ENCODE data around the gene LRFN5. TPM values are rescaled to one million over a fixed set of nuclear protein-coding genes. Genes with fewer than 3 reads are reported as not detected.
"Not testable (repeated sequence)": the region's sequence is repeated elsewhere in the genome, so short reads cannot be mapped to it uniquely, and the experiment has no call there.

LRFN5 gene
- total and polyA plus RNA-seq, 5 donors from 2014 or later: not detected

GRCh38 chr14:41878321-41878720, 271.6 kb downstream of the LRFN5 start:
- no peak for DNase-seq
- peaks cover 2 to 18% (median 8%) of the 10 kb centered on the region in 7 donors for H3K9me3 Mint-ChIP-seq
- Histone ChIP-seq H3K4me1 (ENCODE audit: control insufficient read depth, insufficient read depth, low read length, poor library complexity, severe bottlenecking) (no peaks in the 10 kb centered on the region), H3K4me3 (ENCODE audit: low read depth, low read length) (no peak overlapping the region), H3K36me3 (ENCODE audit: control insufficient read depth, insufficient read depth, low read length) (no peaks in the 10 kb centered on the region), H3K27ac (ENCODE audit: insufficient read depth, low read length, poor library complexity, severe bottlenecking) (no peak overlapping the region), H3K27me3 (ENCODE audit: control insufficient read depth, insufficient read depth, low read length) (no peaks in the 10 kb centered on the region), H3K9me3 (ENCODE audit: control insufficient read depth in 2 of 2, low read length in 2 of 2) (no peaks in the 10 kb centered on the region)
- H3K27me3 Mint-ChIP-seq: no peaks in the 10 kb centered on the region
- H3K4me1 Mint-ChIP-seq: no peaks in the 10 kb centered on the region
- H3K4me3 Mint-ChIP-seq: no peak overlapping the region
- H3K36me3 Mint-ChIP-seq: no peaks in the 10 kb centered on the region
- no peak for ATAC-seq (ENCODE audit: low read depth in 2 of 2)
- no peak overlapping the region for H3K27ac Mint-ChIP-seq

GRCh38 chr14:41891624-41892023, 284.9 kb downstream of the LRFN5 start:
- no peaks in the 10 kb centered on the region for H3K4me1 Mint-ChIP-seq
- H3K4me3 Mint-ChIP-seq: no peak overlapping the region
- no peak overlapping the region for H3K4me3 ChIP-seq (ENCODE audit: low read depth, low read length)
- ATAC-seq (ENCODE audit: low read depth in 2 of 2): no peak
- H3K9me3 Mint-ChIP-seq: peaks cover 0 to 3% (median 2%) of the 10 kb centered on the region in 7 donors
- no peak overlapping the region for H3K27ac Mint-ChIP-seq
- no peaks in the 10 kb centered on the region for H3K27me3 Mint-ChIP-seq
- H3K27ac ChIP-seq (ENCODE audit: insufficient read depth, low read length, poor library complexity, severe bottlenecking): no peak overlapping the region
- no peak for DNase-seq
- peaks cover 0 to 2% of the 10 kb centered on the region in 2 experiments for H3K9me3 ChIP-seq (ENCODE audit: control insufficient read depth in 2 of 2, low read length in 2 of 2)
- H3K36me3 ChIP-seq (ENCODE audit: control insufficient read depth, insufficient read depth, low read length): no peaks in the 10 kb centered on the region
- no peaks in the 10 kb centered on the region for H3K4me1 ChIP-seq (ENCODE audit: control insufficient read depth, insufficient read depth, low read length, poor library complexity, severe bottlenecking)
- H3K27me3 ChIP-seq (ENCODE audit: control insufficient read depth, insufficient read depth, low read length): no peaks in the 10 kb centered on the region
- H3K36me3 Mint-ChIP-seq: no peaks in the 10 kb centered on the region

- Mint-ChIP-seq H3K27me3 (no peaks in the 10 kb centered on the region), H3K36me3 (no peaks in the 10 kb centered on the region), H3K9me3 (peaks cover 0 to 5% (median 0%) of the 10 kb centered on the region in 7 donors), H3K27ac (no peak overlapping the region), H3K4me3 (no peak overlapping the region), H3K4me1 (no peaks in the 10 kb centered on the region)
- no peaks in the 10 kb centered on the region for H3K36me3 ChIP-seq (ENCODE audit: control insufficient read depth, insufficient read depth, low read length)
- DNase-seq: no peak
- no peaks in the 10 kb centered on the region for H3K27me3 ChIP-seq (ENCODE audit: control insufficient read depth, insufficient read depth, low read length)
- H3K9me3 ChIP-seq (ENCODE audit: control insufficient read depth in 2 of 2, low read length in 2 of 2): no peaks in the 10 kb centered on the region
- no peak overlapping the region for H3K4me3 ChIP-seq (ENCODE audit: low read depth, low read length)
- no peak for ATAC-seq (ENCODE audit: low read depth in 2 of 2)
- no peaks in the 10 kb centered on the region for H3K4me1 ChIP-seq (ENCODE audit: control insufficient read depth, insufficient read depth, low read length, poor library complexity, severe bottlenecking)
- H3K27ac ChIP-seq (ENCODE audit: insufficient read depth, low read length, poor library complexity, severe bottlenecking): no peak overlapping the region
These were observed 292.7 kb downstream of the LRFN5 start for GRCh38 chr14:41899416-41899815.

GRCh38 chr14:41900644-41901043, 294.0 kb downstream of the LRFN5 start:
- no peaks in the 10 kb centered on the region for H3K4me1 ChIP-seq (ENCODE audit: control insufficient read depth, insufficient read depth, low read length, poor library complexity, severe bottlenecking)
- Mint-ChIP-seq H3K9me3 (peaks cover 0 to 8% (median 0%) of the 10 kb centered on the region in 7 donors), H3K4me1 (no peaks in the 10 kb centered on the region), H3K27me3 (no peaks in the 10 kb centered on the region), H3K4me3 (no peak overlapping the region), H3K36me3 (no peaks in the 10 kb centered on the region), H3K27ac (no peak overlapping the region)
- H3K9me3 ChIP-seq (ENCODE audit: control insufficient read depth in 2 of 2, low read length in 2 of 2): no peaks in the 10 kb centered on the region
- no peak for DNase-seq
- H3K36me3 ChIP-seq (ENCODE audit: control insufficient read depth, insufficient read depth, low read length): no peaks in the 10 kb centered on the region
- ATAC-seq (ENCODE audit: low read depth in 2 of 2): no peak
- H3K27me3 ChIP-seq (ENCODE audit: control insufficient read depth, insufficient read depth, low read length): no peaks in the 10 kb centered on the region
- no peak overlapping the region for H3K27ac ChIP-seq (ENCODE audit: insufficient read depth, low read length, poor library complexity, severe bottlenecking)
- H3K4me3 ChIP-seq (ENCODE audit: low read depth, low read length): no peak overlapping the region

- H3K36me3 ChIP-seq (ENCODE audit: control insufficient read depth, insufficient read depth, low read length): no peaks in the 10 kb centered on the region
These were observed 294.4 kb downstream of the LRFN5 start for GRCh38 chr14:41901089-41901488.

GRCh38 chr14:41905394-41905964, 298.8 kb downstream of the LRFN5 start:
- no peaks in the 10 kb centered on the region for H3K36me3 Mint-ChIP-seq
- no peak overlapping the region for H3K27ac ChIP-seq (ENCODE audit: insufficient read depth, low read length, poor library complexity, severe bottlenecking)
- peaks cover 0 to 11% (median 3%) of the 10 kb centered on the region in 7 donors for H3K9me3 Mint-ChIP-seq
- H3K36me3 ChIP-seq (ENCODE audit: control insufficient read depth, insufficient read depth, low read length): no peaks in the 10 kb centered on the region
- no peak overlapping the region for H3K27ac Mint-ChIP-seq
- no peaks in the 10 kb centered on the region for H3K4me1 ChIP-seq (ENCODE audit: control insufficient read depth, insufficient read depth, low read length, poor library complexity, severe bottlenecking)
- no peak overlapping the region for H3K4me3 ChIP-seq (ENCODE audit: low read depth, low read length)
- H3K9me3 ChIP-seq (ENCODE audit: control insufficient read depth in 2 of 2, low read length in 2 of 2): no peaks in the 10 kb centered on the region
- no peaks in the 10 kb centered on the region for H3K4me1 Mint-ChIP-seq
- H3K27me3 ChIP-seq (ENCODE audit: control insufficient read depth, insufficient read depth, low read length): no peaks in the 10 kb centered on the region
- ATAC-seq (ENCODE audit: low read depth in 2 of 2) (no peak), DNase-seq (no peak)
- no peaks in the 10 kb centered on the region for H3K27me3 Mint-ChIP-seq
- H3K4me3 Mint-ChIP-seq: no peak overlapping the region

More at GRCh38 chr14:41901089-41901488, 294.4 kb downstream of the LRFN5 start:
- no peak overlapping the region for H3K4me3 Mint-ChIP-seq
- DNase-seq (no peak), ATAC-seq (ENCODE audit: low read depth in 2 of 2) (no peak)
- peaks cover 0 to 9% (median 0%) of the 10 kb centered on the region in 7 donors for H3K9me3 Mint-ChIP-seq
- H3K4me1 Mint-ChIP-seq: no peaks in the 10 kb centered on the region
- Histone ChIP-seq H3K4me3 (ENCODE audit: low read depth, low read length) (no peak overlapping the region), H3K27me3 (ENCODE audit: control insufficient read depth, insufficient read depth, low read length) (no peaks in the 10 kb centered on the region), H3K9me3 (ENCODE audit: control insufficient read depth in 2 of 2, low read length in 2 of 2) (no peaks in the 10 kb centered on the region), H3K27ac (ENCODE audit: insufficient read depth, low read length, poor library complexity, severe bottlenecking) (no peak overlapping the region), H3K4me1 (ENCODE audit: control insufficient read depth, insufficient read depth, low read length, poor library complexity, severe bottlenecking) (no peaks in the 10 kb centered on the region)
- no peaks in the 10 kb centered on the region for H3K27me3 Mint-ChIP-seq
- no peak overlapping the region for H3K27ac Mint-ChIP-seq
- H3K36me3 Mint-ChIP-seq: no peaks in the 10 kb centered on the region

- not testable (repeated sequence) for H3K4me3 ChIP-seq (ENCODE audit: low read depth, low read length); H3K4me1 ChIP-seq (ENCODE audit: control insufficient read depth, insufficient read depth, low read length, poor library complexity, severe bottlenecking); H3K27me3 ChIP-seq (ENCODE audit: control insufficient read depth, insufficient read depth, low read length); H3K36me3 Mint-ChIP-seq; H3K27me3 Mint-ChIP-seq; H3K4me1 Mint-ChIP-seq; H3K27ac ChIP-seq (ENCODE audit: insufficient read depth, low read length, poor library complexity, severe bottlenecking); H3K4me3 Mint-ChIP-seq; DNase-seq; ATAC-seq (ENCODE audit: low read depth in 2 of 2); H3K36me3 ChIP-seq (ENCODE audit: control insufficient read depth, insufficient read depth, low read length); H3K9me3 ChIP-seq (ENCODE audit: control insufficient read depth in 2 of 2, low read length in 2 of 2); H3K27ac Mint-ChIP-seq
- H3K9me3 Mint-ChIP-seq: peaks cover 0 to 13% (median 9%) of the 10 kb centered on the region in 7 donors
These were observed 304.5 kb downstream of the LRFN5 start for GRCh38 chr14:41911155-41911554.

- Mint-ChIP-seq H3K27me3 (no peaks in the 10 kb centered on the region), H3K4me3 (no peak overlapping the region), H3K4me1 (no peaks in the 10 kb centered on the region), H3K27ac (no peak overlapping the region), H3K36me3 (no peaks in the 10 kb centered on the region), H3K9me3 (peaks cover 0 to 13% (median 11%) of the 10 kb centered on the region in 7 donors)
- H3K4me1 ChIP-seq (ENCODE audit: control insufficient read depth, insufficient read depth, low read length, poor library complexity, severe bottlenecking): no peaks in the 10 kb centered on the region
- ATAC-seq (ENCODE audit: low read depth in 2 of 2) (no peak), DNase-seq (no peak)
- H3K4me3 ChIP-seq (ENCODE audit: low read depth, low read length): no peak overlapping the region
- no peak overlapping the region for H3K27ac ChIP-seq (ENCODE audit: insufficient read depth, low read length, poor library complexity, severe bottlenecking)
- no peaks in the 10 kb centered on the region for H3K36me3 ChIP-seq (ENCODE audit: control insufficient read depth, insufficient read depth, low read length)
- no peaks in the 10 kb centered on the region for H3K27me3 ChIP-seq (ENCODE audit: control insufficient read depth, insufficient read depth, low read length)
- H3K9me3 ChIP-seq (ENCODE audit: control insufficient read depth in 2 of 2, low read length in 2 of 2): peaks cover 0 to 4% of the 10 kb centered on the region in 2 experiments
These were observed 306.7 kb downstream of the LRFN5 start for GRCh38 chr14:41913398-41913797.

All from CD4-positive, CD25-positive, alpha-beta regulatory T cell (primary cell).